ENCODE data around the gene ARFIP1. TPM values are rescaled to one million over a fixed set of nuclear protein-coding genes. Genes with fewer than 3 reads are reported as not detected.

Gene ARFIP1
- total and polyA plus RNA-seq, 2 donors = 18.5 to 26.7 TPM

GRCh38 chr4:152919826-152920225 lies 140.1 kb downstream of the ARFIP1 start:
- DNase-seq (ENCODE audit: low read depth in 6 of 9, low spot score in 9 of 9) = no peak
- WGBS = 98% methylated on average over 2 of the region's 2 CpGs
- no peak overlapping the region for H3K4me3 ChIP-seq (ENCODE audit: low read length in 2 of 2)

GRCh38 chr4:152920768-152921167 lies 141.0 kb downstream of the ARFIP1 start:
- Histone ChIP-seq H3K4me3 (ENCODE audit: low read length in 2 of 2) (no peak overlapping the region), H3K4me1 (ENCODE audit: control insufficient read depth in 2 of 2, insufficient read depth in 2 of 2, low read length in 2 of 2) (no peaks in the 10 kb centered on the region), H3K9me3 (ENCODE audit: control insufficient read depth in 2 of 2, insufficient read depth in 1 of 2, low read length in 1 of 2) (peaks cover 0 to 6% of the 10 kb centered on the region in 2 donors), H3K27me3 (ENCODE audit: control insufficient read depth in 2 of 2, insufficient read depth in 1 of 2, low read length in 1 of 2) (no peaks in the 10 kb centered on the region), H3K27ac (ENCODE audit: low read depth in 1 of 2, low read length in 1 of 2) (no peak overlapping the region), H3K36me3 (ENCODE audit: control insufficient read depth in 2 of 2, insufficient read depth in 2 of 2, low read length in 1 of 2) (no peaks in the 10 kb centered on the region)
- WGBS = 83% methylated on average over 1 of the region's 1 CpG
- no peak for DNase-seq (ENCODE audit: low read depth in 6 of 9, low spot score in 9 of 9)

More at GRCh38 chr4:152919826-152920225, 140.1 kb downstream of the ARFIP1 start:
- no peaks in the 10 kb centered on the region for H3K4me1 ChIP-seq (ENCODE audit: control insufficient read depth in 2 of 2, insufficient read depth in 2 of 2, low read length in 2 of 2)
- H3K27me3 ChIP-seq (ENCODE audit: control insufficient read depth in 2 of 2, insufficient read depth in 1 of 2, low read length in 1 of 2) = no peaks in the 10 kb centered on the region
- no peaks in the 10 kb centered on the region for H3K36me3 ChIP-seq (ENCODE audit: control insufficient read depth in 2 of 2, insufficient read depth in 2 of 2, low read length in 1 of 2)
- H3K9me3 ChIP-seq (ENCODE audit: control insufficient read depth in 2 of 2, insufficient read depth in 1 of 2, low read length in 1 of 2) = peaks cover 0 to 6% of the 10 kb centered on the region in 2 donors
- H3K27ac ChIP-seq (ENCODE audit: low read depth in 1 of 2, low read length in 1 of 2) = no peak overlapping the region

- H3K9me3 ChIP-seq (ENCODE audit: control insufficient read depth in 2 of 2, insufficient read depth in 1 of 2, low read length in 1 of 2) = peaks cover 0 to 6% of the 10 kb centered on the region in 2 donors
- H3K27me3 ChIP-seq (ENCODE audit: control insufficient read depth in 2 of 2, insufficient read depth in 1 of 2, low read length in 1 of 2) = no peaks in the 10 kb centered on the region
- H3K4me3 ChIP-seq (ENCODE audit: low read length in 2 of 2) = no peak overlapping the region
- H3K36me3 ChIP-seq (ENCODE audit: control insufficient read depth in 2 of 2, insufficient read depth in 2 of 2, low read length in 1 of 2) = no peaks in the 10 kb centered on the region
- DNase-seq (ENCODE audit: low read depth in 6 of 9, low spot score in 9 of 9) = no peak
- H3K27ac ChIP-seq (ENCODE audit: low read depth in 1 of 2, low read length in 1 of 2) = no peak overlapping the region
- H3K4me1 ChIP-seq (ENCODE audit: control insufficient read depth in 2 of 2, insufficient read depth in 2 of 2, low read length in 2 of 2) = no peaks in the 10 kb centered on the region
Measured at GRCh38 chr4:152921284-152921683, 141.5 kb downstream of the ARFIP1 start.

- Histone ChIP-seq H3K4me3 (ENCODE audit: low read length in 2 of 2) (no peak overlapping the region), H3K4me1 (ENCODE audit: control insufficient read depth in 2 of 2, insufficient read depth in 2 of 2, low read length in 2 of 2) (peaks cover 0 to 3% of the 10 kb centered on the region in 2 donors), H3K36me3 (ENCODE audit: control insufficient read depth in 2 of 2, insufficient read depth in 2 of 2, low read length in 1 of 2) (no peaks in the 10 kb centered on the region), H3K9me3 (ENCODE audit: control insufficient read depth in 2 of 2, insufficient read depth in 1 of 2, low read length in 1 of 2) (no peaks in the 10 kb centered on the region), H3K27ac (ENCODE audit: low read depth in 1 of 2, low read length in 1 of 2) (no peak overlapping the region), H3K27me3 (ENCODE audit: control insufficient read depth in 2 of 2, insufficient read depth in 1 of 2, low read length in 1 of 2) (no peaks in the 10 kb centered on the region)
- 93% methylated on average over 1 of the region's 1 CpG for WGBS
- no peak for DNase-seq (ENCODE audit: low read depth in 6 of 9, low spot score in 9 of 9)
Measured at GRCh38 chr4:152925851-152926250, 146.1 kb downstream of the ARFIP1 start.

GRCh38 chr4:152926959-152927358 lies 147.2 kb downstream of the ARFIP1 start:
- Histone ChIP-seq H3K9me3 (ENCODE audit: control insufficient read depth in 2 of 2, insufficient read depth in 1 of 2, low read length in 1 of 2) (no peaks in the 10 kb centered on the region), H3K27ac (ENCODE audit: low read depth in 1 of 2, low read length in 1 of 2) (no peak overlapping the region), H3K27me3 (ENCODE audit: control insufficient read depth in 2 of 2, insufficient read depth in 1 of 2, low read length in 1 of 2) (no peaks in the 10 kb centered on the region), H3K36me3 (ENCODE audit: control insufficient read depth in 2 of 2, insufficient read depth in 2 of 2, low read length in 1 of 2) (no peaks in the 10 kb centered on the region), H3K4me1 (ENCODE audit: control insufficient read depth in 2 of 2, insufficient read depth in 2 of 2, low read length in 2 of 2) (peaks cover 0 to 3% of the 10 kb centered on the region in 2 donors), H3K4me3 (ENCODE audit: low read length in 2 of 2) (no peak overlapping the region)
- DNase-seq (ENCODE audit: low read depth in 6 of 9, low spot score in 9 of 9) = no peak
- WGBS = 95% methylated on average over 4 of the region's 4 CpGs

GRCh38 chr4:152927737-152928136 lies 148.0 kb downstream of the ARFIP1 start:
- Histone ChIP-seq H3K27me3 (ENCODE audit: control insufficient read depth in 2 of 2, insufficient read depth in 1 of 2, low read length in 1 of 2) (peaks cover 0 to under 1% of the 10 kb centered on the region in 2 donors), H3K4me1 (ENCODE audit: control insufficient read depth in 2 of 2, insufficient read depth in 2 of 2, low read length in 2 of 2) (peaks cover 0 to 3% of the 10 kb centered on the region in 2 donors), H3K9me3 (ENCODE audit: control insufficient read depth in 2 of 2, insufficient read depth in 1 of 2, low read length in 1 of 2) (no peaks in the 10 kb centered on the region), H3K36me3 (ENCODE audit: control insufficient read depth in 2 of 2, insufficient read depth in 2 of 2, low read length in 1 of 2) (no peaks in the 10 kb centered on the region), H3K27ac (ENCODE audit: low read depth in 1 of 2, low read length in 1 of 2) (no peak overlapping the region), H3K4me3 (ENCODE audit: low read length in 2 of 2) (no peak overlapping the region)
- DNase-seq (ENCODE audit: low read depth in 6 of 9, low spot score in 9 of 9) = no peak
- WGBS = 96% methylated on average over 3 of the region's 3 CpGs

GRCh38 chr4:152928286-152928685 lies 148.5 kb downstream of the ARFIP1 start:
- WGBS = 93% methylated on average over 4 of the region's 4 CpGs
- no peaks in the 10 kb centered on the region for H3K9me3 ChIP-seq (ENCODE audit: control insufficient read depth in 2 of 2, insufficient read depth in 1 of 2, low read length in 1 of 2)

GRCh38 chr4:152929888-152930287 lies 150.1 kb downstream of the ARFIP1 start:
- Histone ChIP-seq H3K9me3 (ENCODE audit: control insufficient read depth in 2 of 2, insufficient read depth in 1 of 2, low read length in 1 of 2) (no peaks in the 10 kb centered on the region), H3K4me3 (ENCODE audit: low read length in 2 of 2) (no peak overlapping the region), H3K27me3 (ENCODE audit: control insufficient read depth in 2 of 2, insufficient read depth in 1 of 2, low read length in 1 of 2) (peaks cover 13 to 17% of the 10 kb centered on the region in 2 donors), H3K4me1 (ENCODE audit: control insufficient read depth in 2 of 2, insufficient read depth in 2 of 2, low read length in 2 of 2) (peaks cover 0 to 3% of the 10 kb centered on the region in 2 donors), H3K27ac (ENCODE audit: low read depth in 1 of 2, low read length in 1 of 2) (no peak overlapping the region), H3K36me3 (ENCODE audit: control insufficient read depth in 2 of 2, insufficient read depth in 2 of 2, low read length in 1 of 2) (no peaks in the 10 kb centered on the region)
- peak in 1 of 9 donors; percentile 28 for DNase-seq (ENCODE audit: low read depth in 6 of 9, low spot score in 9 of 9)
- 2% methylated on average over 1 of the region's 1 CpG for WGBS

More at GRCh38 chr4:152928286-152928685, 148.5 kb downstream of the ARFIP1 start:
- Histone ChIP-seq H3K27ac (ENCODE audit: low read depth in 1 of 2, low read length in 1 of 2) (no peak overlapping the region), H3K36me3 (ENCODE audit: control insufficient read depth in 2 of 2, insufficient read depth in 2 of 2, low read length in 1 of 2) (no peaks in the 10 kb centered on the region), H3K4me3 (ENCODE audit: low read length in 2 of 2) (no peak overlapping the region), H3K4me1 (ENCODE audit: control insufficient read depth in 2 of 2, insufficient read depth in 2 of 2, low read length in 2 of 2) (peaks cover 0 to 3% of the 10 kb centered on the region in 2 donors), H3K27me3 (ENCODE audit: control insufficient read depth in 2 of 2, insufficient read depth in 1 of 2, low read length in 1 of 2) (peaks cover 3 to 5% of the 10 kb centered on the region in 2 donors)
- DNase-seq (ENCODE audit: low read depth in 6 of 9, low spot score in 9 of 9) = no peak

GRCh38 chr4:152935143-152935542 lies 155.4 kb downstream of the ARFIP1 start:
- H3K27me3 ChIP-seq (ENCODE audit: control insufficient read depth in 2 of 2, insufficient read depth in 1 of 2, low read length in 1 of 2) = peaks cover 53 to 68% of the 10 kb centered on the region in 2 donors
- no peaks in the 10 kb centered on the region for H3K36me3 ChIP-seq (ENCODE audit: control insufficient read depth in 2 of 2, insufficient read depth in 2 of 2, low read length in 1 of 2)
- peak in 1 of 9 donors; percentile 27 for DNase-seq (ENCODE audit: low read depth in 6 of 9, low spot score in 9 of 9)
- peaks cover 15 to 22% of the 10 kb centered on the region in 2 donors for H3K4me1 ChIP-seq (ENCODE audit: control insufficient read depth in 2 of 2, insufficient read depth in 2 of 2, low read length in 2 of 2)
- no peak overlapping the region for H3K4me3 ChIP-seq (ENCODE audit: low read length in 2 of 2)
- no peak overlapping the region for H3K27ac ChIP-seq (ENCODE audit: low read depth in 1 of 2, low read length in 1 of 2)
- no peaks in the 10 kb centered on the region for H3K9me3 ChIP-seq (ENCODE audit: control insufficient read depth in 2 of 2, insufficient read depth in 1 of 2, low read length in 1 of 2)
- 10% methylated on average over 16 of the region's 16 CpGs for WGBS

Data from thymus (tissue), 11 donors.